H1 (cell line): Measurements from ENCODE around the gene AFF1. TPM values are rescaled to one million over a fixed set of nuclear protein-coding genes. Genes with fewer than 3 reads are reported as not detected.

ENCODE experiments used
- CTCF ChIA-PET: fragments of 300-600 bp; sonication (Branson Sonifier 250); formaldehyde crosslinking; loops from one replicate; lab custom pipeline; 2021; ENCODE audit not compliant: partially characterized antibody; lab: Charles Lee
- POLR2A ChIA-PET: fragments of 300-600 bp; sonication (Branson Sonifier 250); formaldehyde crosslinking; loops from one replicate; lab custom pipeline; 2021; ENCODE audit warnings: inconsistent platforms; ENCODE audit not compliant: partially characterized antibody; lab: Charles Lee
- DNase-seq, 2 experiments: peaks; one replicate each; pipeline versions ENCODE4 v3.0.0 to v3.0.0-alpha.2; 2010 to 2022; ENCODE audit warnings: low spot score in 2 of 2, low read depth in 1 of 2, mixed read lengths in 1 of 2
- FAIRE-seq: peaks from 2 replicates; lab custom pipeline; 2011; peaks lifted over from hg19 to GRCh38; lab: Jason Lieb, UNC
- H2AFZ ChIP-seq: 2 replicates; pipeline ENCODE4 v1.8.1; 2012; ENCODE audit warnings: low read length, inconsistent platforms
- H2AK5ac ChIP-seq: 2 replicates; pipeline ENCODE4 v1.6.1; 2013; ENCODE audit warnings: low read depth, low read length
- H2BK120ac ChIP-seq: replicated peaks from 2 replicates; pipeline ENCODE3; 2013; ENCODE audit warnings: low read depth, low read length, inconsistent platforms
- H2BK12ac ChIP-seq: 2 replicates; pipeline ENCODE4 v1.6.1; 2013; ENCODE audit warnings: low read depth, low read length
- H2BK15ac ChIP-seq: 2 replicates; pipeline ENCODE4 v1.6.1; 2013; ENCODE audit warnings: low read length
- H2BK20ac ChIP-seq: 2 replicates; pipeline ENCODE4 v1.6.1; 2013; ENCODE audit warnings: low read length
- H2BK5ac ChIP-seq: 2 replicates; pipeline ENCODE4 v1.6.1; 2013; ENCODE audit warnings: low read depth, low read length
- H3K14ac ChIP-seq: 2 replicates; pipeline ENCODE4 v1.6.1; 2013; ENCODE audit warnings: inconsistent platforms; ENCODE audit not compliant: insufficient read length
- H3K18ac ChIP-seq: 2 replicates; pipeline ENCODE4 v1.6.1; 2013; ENCODE audit warnings: low read length; ENCODE audit errors: extremely low read depth
- H3K23ac ChIP-seq: 2 replicates; pipeline ENCODE4 v1.6.1; 2013; ENCODE audit warnings: inconsistent platforms; ENCODE audit not compliant: insufficient read length
- H3K23me2 ChIP-seq: 2 replicates; pipeline ENCODE4 v1.6.1; 2013; ENCODE audit warnings: low read depth, low read length
- H3K27ac ChIP-seq: 2 replicates; pipeline ENCODE4 v1.6.1; 2011; ENCODE audit warnings: low read depth, low read length, inconsistent platforms
- H3K27me3 ChIP-seq, 4 experiments: replicated peaks in 1 of 4; 1 replicate in 1 of 4; 2 replicates in 3 of 4; pipeline versions ENCODE4 v1.6.1 to v1.8.1; 2011 to 2013; ENCODE audit warnings: low read length in 3 of 4, mild to moderate bottlenecking in 3 of 4, inconsistent platforms in 2 of 4, mixed read lengths in 2 of 4, moderate library complexity in 1 of 4; ENCODE audit not compliant: control insufficient read depth in 3 of 4, insufficient read depth in 3 of 4; ENCODE audit errors: extremely low read depth in 1 of 4
- H3K36me3 ChIP-seq, 4 experiments: 2 replicates each; pipeline versions ENCODE4 v1.6.1 to v1.8.1; 2011 to 2013; ENCODE audit warnings: mild to moderate bottlenecking in 4 of 4, low read length in 3 of 4, moderate library complexity in 2 of 4, control low read depth in 1 of 4, inconsistent platforms in 1 of 4; ENCODE audit not compliant: insufficient read depth in 4 of 4, control insufficient read depth in 2 of 4
- H3K4ac ChIP-seq: replicated peaks from 2 replicates; pipeline ENCODE3; 2013; ENCODE audit warnings: low read length, low read depth, mixed read lengths, inconsistent platforms; ENCODE audit not compliant: insufficient read length
- H3K4me1 ChIP-seq, 4 experiments: replicated peaks in 1 of 4; 1 replicate in 1 of 4; 2 replicates in 3 of 4; pipeline versions ENCODE4 v1.6.1 to v1.8.1; 2011 to 2013; ENCODE audit warnings: low read length in 3 of 4, inconsistent platforms in 2 of 4, mixed read lengths in 1 of 4; ENCODE audit not compliant: insufficient read depth in 4 of 4, control insufficient read depth in 3 of 4
- H3K4me2 ChIP-seq, 2 experiments: 2 replicates each; pipeline versions ENCODE4 v1.6.1 to v1.8.1; 2011 to 2013; ENCODE audit warnings: low read depth in 2 of 2, low read length in 2 of 2, control low read depth in 1 of 2, inconsistent platforms in 1 of 2, mild to moderate bottlenecking in 1 of 2; ENCODE audit not compliant: insufficient read depth in 1 of 2
- H3K4me3 ChIP-seq, 4 experiments: fragments of 200-600, 300-600 bp in 1 of 4; sonication (generic), shearing (Covaris generic), sonication (Bioruptor Twin) in 1 of 4; 2 replicates each; pipeline versions ENCODE4 v1.5.1 to v1.8.1; 2011 to 2016; ENCODE audit warnings: low read length in 4 of 4, low read depth in 3 of 4, control low read depth in 2 of 4, inconsistent platforms in 2 of 4, mild to moderate bottlenecking in 2 of 4, mixed read lengths in 1 of 4, moderate library complexity in 1 of 4; ENCODE audit not compliant: insufficient read depth in 2 of 4; ENCODE audit errors: extremely low read depth in 1 of 4
- H3K56ac ChIP-seq: replicated peaks from 2 replicates; pipeline ENCODE3; 2013; ENCODE audit warnings: low read depth, mild to moderate bottlenecking, mixed read lengths, low read length, inconsistent platforms; ENCODE audit not compliant: insufficient read length
- H3K79me1 ChIP-seq: 2 replicates; pipeline ENCODE4 v1.6.1; 2013; ENCODE audit warnings: low read depth, low read length, control low read depth
- H3K79me2 ChIP-seq, 2 experiments: 2 replicates each; pipeline versions ENCODE4 v1.6.1 to v1.8.1; 2012 to 2013; ENCODE audit warnings: low read length in 2 of 2, mild to moderate bottlenecking in 2 of 2, inconsistent platforms in 1 of 2; ENCODE audit not compliant: insufficient read depth in 2 of 2, control insufficient read depth in 1 of 2
- H3K9ac ChIP-seq, 4 experiments: replicated peaks in 1 of 4; 1 replicate in 1 of 4; 2 replicates in 3 of 4; pipeline versions ENCODE4 v1.6.1 to v1.8.1; 2011 to 2013; ENCODE audit warnings: low read depth in 3 of 4, low read length in 3 of 4, control low read depth in 2 of 4, mild to moderate bottlenecking in 2 of 4, moderate library complexity in 2 of 4, inconsistent platforms in 1 of 4; ENCODE audit errors: extremely low read depth in 1 of 4
- H3K9me3 ChIP-seq, 2 experiments: 2 replicates each; pipeline versions ENCODE4 v1.6.1 to v1.8.1; 2012 to 2013; ENCODE audit warnings: mild to moderate bottlenecking in 2 of 2, moderate library complexity in 2 of 2, control low read depth in 1 of 2, inconsistent platforms in 1 of 2, low read depth in 1 of 2, low read length in 1 of 2, mixed read lengths in 1 of 2; ENCODE audit not compliant: insufficient read depth in 2 of 2
- H4K20me1 ChIP-seq, 2 experiments: replicated peaks in 1 of 2; 2 replicates each; pipeline versions ENCODE3 to v1.8.1; 2011 to 2013; ENCODE audit warnings: inconsistent platforms in 2 of 2, low read length in 2 of 2, mild to moderate bottlenecking in 1 of 2; ENCODE audit not compliant: insufficient read depth in 2 of 2, control insufficient read depth in 1 of 2
- H4K5ac ChIP-seq: 2 replicates; pipeline ENCODE4 v1.6.1; 2013; ENCODE audit warnings: low read length, low read depth, mixed read lengths, inconsistent platforms; ENCODE audit not compliant: insufficient read length
- H4K8ac ChIP-seq: 2 replicates; pipeline ENCODE4 v1.8.0; 2013; ENCODE audit warnings: mild to moderate bottlenecking, moderate library complexity, low read length, inconsistent platforms; ENCODE audit not compliant: insufficient read depth; ENCODE audit errors: extremely low read depth
- H4K91ac ChIP-seq: replicated peaks from 2 replicates; pipeline ENCODE3; 2013; ENCODE audit warnings: low read length, mixed read lengths, inconsistent platforms; ENCODE audit not compliant: insufficient read length
- CEBPB ChIP-seq: IDR thresholded peaks from 2 replicates; pipeline ENCODE4 v1.6.1; 2012; ENCODE audit warnings: low read depth, low read length
- EP300 ChIP-seq, 2 experiments: IDR thresholded peaks; 1 replicate in 1 of 2; 2 replicates in 1 of 2; pipeline ENCODE4 v1.6.1; 2011 to 2012; ENCODE audit warnings: low read depth in 2 of 2, low read length in 2 of 2, mild to moderate bottlenecking in 2 of 2, borderline replicate concordance in 1 of 2, inconsistent platforms in 1 of 2, moderate library complexity in 1 of 2
- EZH2 ChIP-seq: fragments of 200-600 bp; sonication (generic); IDR thresholded peaks from 2 replicates; pipeline ENCODE4 v1.7.1; 2012; ENCODE audit warnings: low read depth, mild to moderate bottlenecking, moderate library complexity, low read length, inconsistent platforms; ENCODE audit not compliant: severe bottlenecking
- GABPA ChIP-seq: IDR thresholded peaks from 2 replicates; pipeline ENCODE4 v1.6.1; 2011; ENCODE audit warnings: mild to moderate bottlenecking, low read length, moderate library complexity, borderline replicate concordance; ENCODE audit not compliant: insufficient read depth
- GTF2F1 ChIP-seq: IDR thresholded peaks from 2 replicates; pipeline ENCODE4 v1.6.1; 2012; ENCODE audit warnings: low read depth, low read length, improper control_type of control experiment, borderline replicate concordance
- JUN ChIP-seq: IDR thresholded peaks from 2 replicates; pipeline ENCODE4 v1.6.1; 2011; ENCODE audit warnings: low read depth, mild to moderate bottlenecking, improper control_type of control experiment, low read length
- JUND ChIP-seq: IDR thresholded peaks from 2 replicates; pipeline ENCODE4 v1.6.1; 2011; ENCODE audit warnings: mild to moderate bottlenecking, improper control_type of control experiment, low read length
- RFX5 ChIP-seq: IDR thresholded peaks from 2 replicates; pipeline ENCODE4 v1.6.1; 2011; ENCODE audit warnings: low read depth, low read length, improper control_type of control experiment, borderline replicate concordance
- SP1 ChIP-seq: IDR thresholded peaks from 2 replicates; pipeline ENCODE4 v1.6.1; 2011; ENCODE audit warnings: low read depth, low read length
- SUZ12 ChIP-seq: fragments of 200-600 bp; sonication (generic); IDR thresholded peaks from 2 replicates; pipeline ENCODE4 v1.6.1; 2012; ENCODE audit warnings: mild to moderate bottlenecking, inconsistent platforms, low read length, moderate library complexity, mixed read lengths
- TBP ChIP-seq: IDR thresholded peaks from 2 replicates; pipeline ENCODE4 v1.6.1; 2011; ENCODE audit warnings: low read depth, low read length, improper control_type of control experiment
- WGBS, 2 experiments: shearing (Covaris generic) in 1 of 2; methylation state at CpG; one replicate each; pipeline versions ENCODE4 v1.1.6 to v1.1.7; 2013 to 2015; ENCODE audit warnings: low lambda C conversion rate in 2 of 2, mixed read lengths in 2 of 2, inconsistent platforms in 1 of 2, low coverage in 1 of 2, missing lambda C conversion rate in 1 of 2; ENCODE audit not compliant: insufficient replicate concordance in 2 of 2, insufficient coverage in 1 of 2, insufficient read length in 1 of 2; ENCODE audit errors: extremely low coverage in 1 of 2, missing lambda C conversion rate in 1 of 2; 5-methylcytosine and 5-hydroxymethylcytosine counted together
- polyA plus RNA-seq, 7 experiments: library from polyadenylated mRNA; depleted of rRNA in 3 of 7; stranded (reverse) in 5 of 7; unstranded in 2 of 7; fragments of >200 nt in 5 of 7; fragments of 200-250 nt in 2 of 7; gene quantifications; 1 replicate in 5 of 7; 2 replicates in 1 of 7; 4 replicates in 1 of 7; pipeline versions ENCODE4 v1.2.1 to v1.2.3, GENCODE V29; 2011 to 2013; ENCODE audit warnings: missing spikeins in 2 of 7, mixed read lengths in 2 of 7
- total RNA-seq: library from RNA; stranded (reverse); fragmentation: NEBNext Ultra II Directional; extraction: Animal tissue kit (Norgen Biotek cat#: 25700); gene quantifications from 2 replicates; pipeline ENCODE4 v1.2.1, GENCODE V29; 2021

The AFF1 gene
- total and polyA plus RNA-seq, 2 of the 8 experiments (the other 6 are each of a cell fraction or from before 2014, with no cell fraction given) = 14.8 to 85.5 TPM

GRCh38 chr4:87006676-87007527, 72.1 kb downstream of the AFF1 start:
- Histone ChIP-seq H2AK5ac (no peak overlapping the region), H2BK120ac (no peak overlapping the region), H4K5ac (peak overlapping the region; percentile 55), H2AFZ (no peak overlapping the region; the same call in 1 of the 2 replicates), H4K20me1 (peaks cover 3 to 8% of the 10 kb centered on the region in 2 experiments), H4K91ac (no peak overlapping the region), H3K9me3 (no peaks in the 10 kb centered on the region), H2BK12ac (no peak overlapping the region), H3K27me3 (no peaks in the 10 kb centered on the region), H3K4me2 (peak overlapping the region; percentile 58 to 96), H3K18ac (peak overlapping the region; percentile 54; the same call in 1 of the 2 replicates), H3K36me3 (no peaks in the 10 kb centered on the region), H3K4ac (no peak overlapping the region), H3K4me3 (peak overlapping the region; percentile 63 to 94 (median 88)), H4K8ac (peak overlapping the region; percentile 90), H3K27ac (peak overlapping the region; percentile 88), H3K79me2 (peaks cover 7 to 70% of the 10 kb centered on the region in 2 experiments), H2BK20ac (no peak overlapping the region), H3K23me2 (peaks cover 14% of the 10 kb centered on the region), H3K56ac (peak overlapping the region; percentile 70), H2BK5ac (peak overlapping the region; percentile 69), H2BK15ac (no peak overlapping the region), H3K9ac (peak overlapping the region; percentile 35 to 85 (median 78)), H3K23ac (no peak overlapping the region), H3K79me1 (no peaks in the 10 kb centered on the region), H3K4me1 (peaks cover 9 to 28% (median 23%) of the 10 kb centered on the region in 4 experiments; a peak in 6 of 7 replicates), H3K14ac (no peak overlapping the region)
- POLR2A ChIA-PET = interaction anchor here (0.6 to 6.7 kb wide), 38 partner anchors 8 to 113 kb away, joined by 3 to 108 read pairs (median 4); partner anchors contain the start of gene AFF1
- CTCF ChIA-PET = interaction anchor here (0.5 to 1.9 kb wide), 10 partner anchors 8 to 106 kb away, joined by 3 to 6 read pairs (median 4); no protein-coding TSS in a partner anchor
- FAIRE-seq (no peak), DNase-seq (peak; percentile 79 to 93)
- WGBS, 2 experiments = 1% methylated on average over 65 of the region's 82 CpGs; no CpG with 5 or more reads in 1 of the 2 experiments
- no peak for TF ChIP-seq EZH2
- no peak for TF ChIP-seq SUZ12
- TF ChIP-seq GABPA = no peak
- no peak for TF ChIP-seq CEBPB
- TF ChIP-seq SP1 = peak; percentile 39; the same call in 1 of the 2 replicates
- peak in 1 of 2 experiments; percentile 94; a peak in 2 of 3 replicates for TF ChIP-seq EP300 (IDR thresholded peaks at IDR 0.05; ENCODE audit: borderline replicate concordance in 1 of 2, low read depth in 2 of 2, low read length in 2 of 2)
- TF ChIP-seq GTF2F1 = peak; percentile 87
- TF ChIP-seq JUND = peak; percentile 91
- TF ChIP-seq RFX5 = peak; percentile 54; the same call in 1 of the 2 replicates
- TF ChIP-seq TBP = peak; percentile 98
- TF ChIP-seq JUN = no peak
